H1 (cell line): ENCODE results near the gene FEV.

ENCODE experiments used
- POLR2A ChIP-seq, 2 experiments: IDR thresholded peaks; 1 replicate in 1 of 2; 2 replicates in 1 of 2; pipeline ENCODE4 v1.6.1; 2011; ENCODE audit warnings: low read depth in 2 of 2, low read length in 2 of 2, mild to moderate bottlenecking in 2 of 2; ENCODE audit errors: control extremely low read depth in 1 of 2
- ZNF274 ChIP-seq: IDR thresholded peaks from 2 replicates; pipeline ENCODE4 v1.7.0; 2012; ENCODE audit warnings: low read length, borderline replicate concordance; ENCODE audit errors: extremely low read depth

DNA sequence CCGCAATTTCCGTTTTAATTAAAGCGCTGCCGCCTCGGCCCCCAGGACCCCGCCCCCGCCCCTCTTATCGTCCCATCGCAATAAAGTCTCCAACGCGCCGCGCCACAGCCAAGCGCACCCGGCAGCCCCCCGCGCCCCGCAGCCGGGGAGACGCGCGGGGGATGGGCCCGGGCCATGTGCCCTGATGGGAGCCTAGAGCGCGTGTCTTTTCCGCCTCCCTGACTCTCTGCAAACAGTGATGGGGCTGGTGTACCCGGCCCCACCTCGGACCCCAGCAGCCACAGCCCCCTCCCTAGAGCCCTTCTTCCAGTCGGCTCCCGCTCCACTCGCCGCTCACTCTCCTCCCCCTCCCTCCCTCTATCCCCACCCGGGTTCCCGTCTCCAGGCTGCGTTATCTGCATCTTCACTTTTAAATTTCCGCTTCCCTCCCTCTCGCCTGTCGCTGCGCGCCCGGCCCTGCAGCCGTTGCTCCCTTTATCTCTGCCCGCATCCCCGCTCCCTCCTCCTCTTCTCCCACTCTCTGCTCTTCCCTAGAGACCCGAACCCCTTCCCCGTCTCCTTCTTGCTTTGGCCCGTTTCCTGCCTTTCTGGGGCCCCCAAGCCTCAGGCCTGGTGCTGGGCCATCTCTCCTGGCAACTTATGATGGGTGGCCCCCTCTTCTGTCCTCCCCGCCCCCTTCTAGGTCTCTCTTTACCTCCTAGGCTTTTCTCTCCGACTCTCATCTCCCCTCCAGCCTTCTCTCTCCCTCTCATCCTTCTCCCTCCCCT is 524 bp upstream of the FEV start:
- TF ChIP-seq POLR2A (IDR thresholded peaks at IDR 0.05; ENCODE audit: control extremely low read depth in 1 of 2, low read depth in 2 of 2, low read length in 2 of 2): no peak
- TF ChIP-seq ZNF274: no peak
